GM21515 (cell line): ENCODE results near the gene UBE3D.
"Not testable (repeated sequence)": the region's sequence is repeated elsewhere in the genome, so short reads cannot be mapped to it uniquely, and the experiment has no call there.

ENCODE experiments used
- ATAC-seq: cut with Tn5 transposase; IDR thresholded peaks from one replicate; pipeline ENCODE4 v1.9.1; 2021; ENCODE audit not compliant: unreplicated experiment

The UBE3D gene

GRCh38 chr6:83057705-83058321, 7.8 kb downstream of the UBE3D start:
- peak; percentile 86 for ATAC-seq

GRCh38 chr6:83055366-83055964, 10.2 kb downstream of the UBE3D start:
- peak; percentile 40 for ATAC-seq

- no peak for ATAC-seq
Observed at GRCh38 chr6:83053678-83054077, 12.0 kb downstream of the UBE3D start.

- ATAC-seq = no peak
Observed at GRCh38 chr6:83051377-83052172, 14.1 kb downstream of the UBE3D start.

- no peak for ATAC-seq
Observed at GRCh38 chr6:83047065-83047754, 18.4 kb downstream of the UBE3D start.

- ATAC-seq = no peak
Observed at GRCh38 chr6:83044091-83044768, 21.4 kb downstream of the UBE3D start.

GRCh38 chr6:83042467-83043053, 23.1 kb downstream of the UBE3D start:
- no peak for ATAC-seq

GRCh38 chr6:83038246-83038645, 27.4 kb downstream of the UBE3D start:
- ATAC-seq = no peak

- no peak for ATAC-seq
Observed at GRCh38 chr6:83031689-83032088, 34.0 kb downstream of the UBE3D start.

- ATAC-seq = no peak
Observed at GRCh38 chr6:83019741-83020140, 45.9 kb downstream of the UBE3D start.

GRCh38 chr6:83011131-83011530, 54.5 kb downstream of the UBE3D start:
- ATAC-seq = not testable (repeated sequence)

GRCh38 chr6:83008626-83009025, 57.0 kb downstream of the UBE3D start:
- no peak for ATAC-seq

GRCh38 chr6:83006270-83006905, 59.3 kb downstream of the UBE3D start:
- ATAC-seq = no peak

- no peak for ATAC-seq
Observed at GRCh38 chr6:82996156-82996555, 69.5 kb downstream of the UBE3D start.

- no peak for ATAC-seq
Observed at GRCh38 chr6:82995066-82995465, 70.6 kb downstream of the UBE3D start.

GRCh38 chr6:82989736-82990290, 75.8 kb downstream of the UBE3D start:
- ATAC-seq = no peak

GRCh38 chr6:82988930-82989351, 76.7 kb downstream of the UBE3D start:
- no peak for ATAC-seq

- ATAC-seq = no peak
Observed at GRCh38 chr6:82987951-82988350, 77.7 kb downstream of the UBE3D start.

GRCh38 chr6:82987416-82987815, 78.2 kb downstream of the UBE3D start:
- no peak for ATAC-seq

- no peak for ATAC-seq
Observed at GRCh38 chr6:82984720-82985119, 80.9 kb downstream of the UBE3D start.
